HG03460 (cell line): Measurements from ENCODE around the gene NR1D1.

Experiments used
- ATAC-seq: cut with Tn5 transposase; IDR thresholded peaks from one replicate; pipeline ENCODE4 v1.9.1; 2021; ENCODE audit not compliant: unreplicated experiment

NR1D1 gene

GRCh38 chr17:40097931-40098845 lies 2.2 kb downstream of the NR1D1 start:
- no peak for ATAC-seq

GRCh38 chr17:40097087-40097486 lies 3.3 kb downstream of the NR1D1 start:
- ATAC-seq = no peak

- peak; percentile 43 for ATAC-seq
Measured at GRCh38 chr17:40095944-40096791, 4.2 kb downstream of the NR1D1 start.

GRCh38 chr17:40095351-40095943 lies 4.9 kb downstream of the NR1D1 start:
- no peak for ATAC-seq

GRCh38 chr17:40094874-40095273 lies 5.5 kb downstream of the NR1D1 start:
- ATAC-seq = no peak

- no peak for ATAC-seq
Measured at GRCh38 chr17:40093580-40094201, 6.7 kb downstream of the NR1D1 start.

GRCh38 chr17:40093005-40093579 lies 7.3 kb downstream of the NR1D1 start:
- no peak for ATAC-seq

GRCh38 chr17:40092581-40092980 lies 7.8 kb downstream of the NR1D1 start:
- no peak for ATAC-seq

GRCh38 chr17:40091691-40092397 lies 8.5 kb downstream of the NR1D1 start:
- no peak for ATAC-seq

- no peak for ATAC-seq
Measured at GRCh38 chr17:40090237-40091119, 9.9 kb downstream of the NR1D1 start.

GRCh38 chr17:40089077-40089895 lies 11.1 kb downstream of the NR1D1 start:
- no peak for ATAC-seq

GRCh38 chr17:40087903-40088718 lies 12.3 kb downstream of the NR1D1 start:
- no peak for ATAC-seq

GRCh38 chr17:40087049-40087794 lies 13.2 kb downstream of the NR1D1 start:
- ATAC-seq = no peak

- ATAC-seq = no peak
Measured at GRCh38 chr17:40086150-40087044, 14.0 kb downstream of the NR1D1 start.

GRCh38 chr17:40084477-40084876 lies 15.9 kb downstream of the NR1D1 start:
- ATAC-seq = no peak

- no peak for ATAC-seq
Measured at GRCh38 chr17:40079545-40079944, 20.8 kb downstream of the NR1D1 start.
